Measurements from ENCODE around the gene ENOPH1.
A peak's percentile ranks its signal among the peaks of the same experiment; 100 is the strongest.

ENOPH1 gene

DNA sequence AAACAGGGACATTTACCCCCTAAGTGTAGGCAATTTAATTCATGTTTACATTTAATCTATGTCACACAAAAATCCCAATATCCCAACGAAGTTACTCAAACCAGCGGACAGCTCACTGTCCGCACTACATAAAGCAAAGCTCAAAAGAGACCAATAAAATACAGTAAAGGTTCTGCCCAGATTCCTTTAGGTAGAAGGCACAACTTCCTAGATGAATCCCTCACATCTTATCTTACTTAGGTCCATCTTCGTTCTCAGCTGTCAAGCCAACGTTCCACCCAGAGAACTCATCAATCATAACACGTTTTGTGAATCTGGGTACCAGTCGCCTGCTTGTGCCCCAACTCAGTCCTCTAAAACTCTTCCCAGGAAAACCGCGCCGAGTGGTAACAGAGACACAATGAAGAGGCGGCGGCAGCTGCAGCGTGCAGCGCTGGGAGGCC is 1.8 kb upstream of the ENOPH1 start:
- DNase-seq (ENCODE audit: low read depth): no peak

DNA sequence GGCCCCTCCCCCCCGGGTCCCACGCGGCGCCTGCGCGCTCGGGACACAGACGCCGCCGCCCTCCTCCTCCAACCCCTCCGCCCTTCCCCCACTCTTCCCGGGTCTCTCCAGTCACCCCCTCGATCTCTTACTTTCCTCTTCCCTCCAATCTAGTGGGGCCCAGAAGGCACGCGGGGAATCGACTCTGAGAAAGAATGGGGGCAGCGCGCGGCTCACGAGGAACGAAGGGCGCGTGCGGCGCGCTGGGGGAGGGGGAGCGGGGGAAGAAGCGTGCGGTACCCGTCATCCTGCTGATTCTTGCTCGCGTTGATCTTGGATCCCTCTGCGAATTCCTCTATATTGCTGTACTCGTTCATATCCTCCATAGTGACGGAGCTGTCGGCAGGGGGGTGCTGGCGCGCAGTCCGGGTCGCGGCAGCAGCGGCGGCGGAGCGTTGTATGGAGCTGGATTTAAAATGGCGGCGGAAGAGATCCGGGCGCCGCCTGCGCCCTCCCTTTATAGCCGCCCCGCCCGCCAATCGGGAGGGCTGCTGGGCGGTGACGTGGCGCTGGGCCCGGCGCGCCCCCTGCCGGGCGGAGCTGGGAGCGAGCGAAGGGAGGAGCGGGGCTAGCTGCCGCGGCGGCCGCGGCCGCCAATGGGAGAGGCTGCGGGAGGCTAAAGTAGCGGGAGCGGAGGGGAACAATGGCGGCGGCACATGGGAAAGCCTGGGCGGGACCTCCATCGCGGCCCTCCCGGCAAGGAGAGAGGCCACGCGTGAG is 1.2 kb upstream of the ENOPH1 start:
- DNase-seq (ENCODE audit: low read depth): no peak

DNA sequence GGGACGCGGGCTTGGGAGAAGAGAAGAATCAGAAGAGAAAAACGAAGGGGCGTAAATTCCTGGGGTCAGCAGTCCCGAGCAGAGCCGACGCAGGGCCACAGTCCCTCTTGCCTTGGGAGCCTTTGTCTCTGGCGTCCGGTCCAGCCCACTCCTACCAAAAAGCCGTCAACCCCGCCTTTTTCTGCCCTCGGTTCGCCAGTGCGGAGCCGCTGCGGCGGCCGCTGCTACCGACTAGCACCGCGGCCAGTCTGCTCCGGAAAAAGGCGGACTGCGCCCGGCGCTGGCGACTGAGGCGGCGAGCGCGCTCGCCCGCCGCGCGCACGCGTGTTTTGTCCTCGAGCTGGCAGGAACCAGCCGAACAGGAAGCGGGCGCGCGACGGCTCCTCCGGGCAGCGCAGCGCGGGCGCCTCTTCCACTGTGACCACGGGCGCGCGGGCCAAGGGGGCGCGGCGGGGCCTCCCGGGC is 630 bp upstream of the ENOPH1 start:
- DNase-seq (ENCODE audit: low read depth): no peak

DNA sequence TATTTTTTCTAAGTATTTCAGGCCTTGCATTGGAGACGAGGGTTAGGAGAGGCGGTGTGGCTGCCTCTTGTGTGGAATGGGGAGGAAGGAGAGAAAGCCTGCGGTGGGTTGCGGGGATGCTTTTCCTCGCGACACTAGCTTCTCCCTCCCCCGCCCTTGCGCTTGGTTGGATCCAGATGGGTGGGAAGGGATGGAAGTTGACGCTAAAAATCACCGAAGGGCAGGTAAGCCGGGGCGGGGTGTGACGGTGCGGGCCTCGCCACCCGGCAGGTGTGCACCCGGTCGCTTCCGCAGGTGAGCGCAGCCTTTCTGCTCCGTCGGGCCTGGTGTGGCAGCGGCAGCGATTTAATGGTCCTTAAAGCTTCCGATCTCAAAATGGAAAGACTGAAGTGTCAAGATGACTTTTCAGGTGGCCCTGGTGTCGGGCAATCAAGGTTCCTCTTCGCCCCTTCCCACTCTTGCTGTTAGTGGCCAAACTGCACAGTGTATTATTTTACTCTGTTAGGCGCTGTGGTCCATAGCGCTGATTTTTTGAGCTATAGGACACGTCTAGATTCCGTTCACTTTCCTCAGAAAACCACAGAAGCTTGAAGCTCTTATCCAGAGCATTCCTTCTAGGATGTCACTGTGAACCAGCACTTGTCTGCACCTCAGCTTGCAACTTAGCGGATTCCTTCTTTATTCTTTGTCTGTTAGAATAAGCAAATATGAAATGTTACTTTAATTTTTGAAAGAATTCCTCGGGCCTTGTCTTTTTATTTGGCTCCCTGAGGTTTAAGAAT is 765 bp downstream of the ENOPH1 start:
- no peak for DNase-seq (ENCODE audit: low read depth)

DNA sequence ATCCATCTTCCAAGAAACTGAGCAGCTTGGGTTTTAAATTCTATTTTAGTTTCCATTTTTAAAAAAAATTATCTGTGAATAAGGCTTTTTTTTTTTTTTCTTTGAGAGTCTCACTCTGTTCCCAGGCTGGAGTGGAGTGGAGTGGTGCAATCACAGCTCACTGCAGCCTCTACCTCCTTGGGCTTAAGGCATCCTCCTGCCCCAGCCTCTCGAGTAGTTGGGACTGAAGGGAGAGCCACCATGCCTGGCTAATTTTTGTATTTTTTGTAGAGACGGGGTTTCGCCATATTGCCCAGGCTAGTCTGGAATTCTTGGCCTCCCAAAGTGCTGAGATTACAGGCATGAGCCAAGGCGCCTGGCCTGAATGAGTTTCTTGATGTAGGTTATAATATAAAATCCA is 1.4 kb downstream of the ENOPH1 start:
- DNase-seq (ENCODE audit: low read depth): no peak

DNA sequence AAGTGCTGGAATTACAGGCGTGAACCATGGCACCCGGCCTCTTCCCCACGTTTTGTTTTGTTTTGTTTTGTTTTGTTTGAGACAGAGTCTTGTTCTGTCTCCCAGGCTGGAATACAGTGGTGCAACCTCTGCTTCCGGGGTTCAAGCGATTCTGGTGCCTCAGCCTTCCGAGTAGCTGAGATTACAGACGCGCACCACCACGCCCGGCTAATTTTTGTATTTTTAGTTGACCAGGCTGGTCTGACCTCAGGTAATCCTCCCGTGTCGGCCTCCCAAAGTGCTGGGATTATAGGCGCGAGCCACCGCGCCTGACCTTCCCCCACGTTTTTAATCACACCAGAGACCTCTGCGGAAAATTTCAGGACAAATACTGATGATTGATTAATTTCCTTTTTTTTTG is 2.2 kb downstream of the ENOPH1 start:
- DNase-seq (ENCODE audit: low read depth): no peak

DNA sequence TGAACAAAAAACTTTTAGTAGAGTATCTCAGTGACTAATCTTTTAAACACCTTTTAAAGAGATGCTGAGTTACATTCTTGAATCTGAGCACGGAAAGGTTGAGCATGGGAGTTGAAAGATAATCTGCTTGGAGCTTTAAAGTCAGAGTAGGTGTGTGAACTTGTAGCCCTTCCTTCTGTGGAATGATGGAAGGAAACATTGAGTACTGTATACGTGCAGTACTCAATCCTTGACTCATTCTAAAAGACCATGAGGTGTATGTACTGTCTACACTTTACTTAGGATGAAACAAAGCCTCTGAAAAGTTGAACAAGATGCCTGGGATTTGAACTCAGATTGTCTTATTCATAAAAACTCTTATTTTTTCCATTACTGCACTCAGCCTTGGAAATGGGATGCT is 3.4 kb downstream of the ENOPH1 start:
- DNase-seq (ENCODE audit: low read depth): no peak

DNA sequence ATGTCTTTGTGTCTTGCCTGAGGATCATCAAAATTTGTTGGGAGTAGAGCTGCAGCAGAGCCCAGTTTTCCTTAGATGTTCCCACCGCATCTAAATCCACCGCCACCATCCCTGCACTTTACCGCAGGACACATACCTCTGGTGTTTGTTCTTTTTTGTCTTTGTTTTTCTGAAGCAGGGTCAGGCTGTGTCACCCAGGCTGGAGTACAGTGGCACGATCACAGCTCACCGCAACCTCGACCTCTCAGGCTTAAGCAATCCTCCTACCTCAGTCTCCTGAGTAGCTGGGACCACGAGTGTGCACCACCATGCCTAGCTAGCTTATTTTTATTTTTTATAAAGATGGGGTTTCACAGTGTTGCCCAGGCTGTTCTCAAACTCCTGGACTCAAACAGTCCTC is 4.6 kb downstream of the ENOPH1 start:
- DNase-seq (ENCODE audit: low read depth): no peak

DNA sequence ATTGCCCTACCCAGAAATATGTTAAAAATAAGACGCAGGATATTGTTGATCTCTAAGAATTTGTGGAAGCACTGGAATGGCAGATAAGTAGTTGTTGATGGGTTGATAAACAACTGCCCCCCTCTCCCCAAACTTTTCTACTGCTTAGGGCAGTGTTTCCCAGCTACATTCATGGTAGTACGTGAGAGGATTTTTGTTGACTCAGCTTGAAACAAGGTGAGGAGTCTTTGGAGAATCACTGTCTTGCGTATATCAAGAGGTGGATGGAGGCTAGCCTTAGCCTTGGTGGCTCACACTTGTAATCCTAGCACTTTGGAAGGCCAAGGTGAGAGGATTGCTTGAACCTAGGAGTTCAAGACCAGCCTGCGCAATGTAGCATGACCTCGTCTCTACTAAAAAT is 5.7 kb downstream of the ENOPH1 start:
- no peak for DNase-seq (ENCODE audit: low read depth)

DNA sequence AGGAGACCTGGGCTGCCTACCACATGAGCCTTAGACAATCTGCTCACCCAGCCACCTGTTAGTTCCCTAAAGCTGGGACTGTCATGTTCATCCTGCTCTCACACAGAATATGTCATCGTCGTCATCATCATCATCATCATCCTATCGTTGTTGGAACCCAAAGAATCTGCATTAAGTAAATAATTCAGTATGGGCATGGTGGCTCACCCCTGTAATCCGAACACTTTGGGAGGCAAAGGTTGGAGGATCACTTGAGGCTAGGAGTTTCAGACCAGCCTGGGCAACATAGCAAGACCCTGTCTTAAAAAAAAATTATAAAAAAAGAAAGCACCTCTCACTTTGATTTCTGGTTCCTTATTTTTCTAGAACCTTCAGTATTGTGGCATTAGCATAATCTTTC is 6.4 kb downstream of the ENOPH1 start:
- DNase-seq (ENCODE audit: low read depth): no peak

DNA sequence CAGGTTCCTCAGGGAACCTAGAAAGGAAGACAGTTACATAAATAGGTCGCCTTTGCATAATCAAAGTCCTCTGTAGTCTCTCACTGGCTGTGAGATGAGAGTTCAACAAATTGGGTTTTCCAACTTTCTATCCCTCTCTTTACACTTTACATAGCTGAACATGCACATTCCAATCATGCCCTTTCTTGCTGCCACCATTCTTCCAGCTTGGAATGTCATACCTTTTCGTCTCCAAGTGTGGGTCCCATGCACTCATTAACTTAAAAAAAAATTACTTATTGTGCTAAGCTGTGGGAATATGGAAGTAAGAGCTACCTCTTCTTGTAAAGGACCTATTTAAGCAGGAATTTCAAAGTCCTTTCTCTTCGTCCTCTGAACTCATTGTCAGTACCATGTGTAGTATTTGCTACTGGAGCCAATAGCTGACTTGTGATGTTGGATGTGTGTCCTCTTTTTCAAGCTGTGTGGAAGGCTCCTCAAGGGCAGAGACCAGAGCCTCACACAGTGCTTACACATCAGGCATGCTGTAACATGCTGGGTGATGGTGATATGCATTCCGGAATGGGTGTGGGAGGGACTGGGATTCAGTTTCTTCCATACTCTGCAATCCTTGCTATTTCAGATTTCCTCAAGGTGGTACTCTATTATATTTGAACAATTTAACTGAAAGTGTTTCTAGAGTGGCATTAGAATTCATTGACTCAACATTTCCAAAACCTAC is 7.1 kb downstream of the ENOPH1 start:
- no peak for DNase-seq (ENCODE audit: low read depth)

DNA sequence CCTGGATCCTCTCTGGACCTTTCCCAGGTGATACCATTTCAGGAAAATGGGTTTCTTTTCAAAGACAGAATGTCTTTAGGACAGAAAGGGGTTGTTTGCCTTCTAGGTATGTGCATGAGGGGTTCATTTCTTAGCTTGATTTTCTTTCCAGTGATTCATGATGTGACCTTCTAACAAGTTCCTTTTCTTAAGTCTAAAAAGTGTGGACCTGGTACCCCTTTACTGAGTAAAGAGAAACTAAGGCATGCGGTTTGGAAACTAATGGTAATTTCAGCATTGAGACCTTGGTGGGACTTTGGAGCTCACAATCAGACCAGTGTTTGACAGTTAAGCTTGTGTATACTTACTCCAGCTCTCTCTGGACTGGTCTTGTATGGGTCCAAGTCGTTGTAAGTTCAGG is 8.7 kb downstream of the ENOPH1 start:
- no peak for DNase-seq (ENCODE audit: low read depth)

DNA sequence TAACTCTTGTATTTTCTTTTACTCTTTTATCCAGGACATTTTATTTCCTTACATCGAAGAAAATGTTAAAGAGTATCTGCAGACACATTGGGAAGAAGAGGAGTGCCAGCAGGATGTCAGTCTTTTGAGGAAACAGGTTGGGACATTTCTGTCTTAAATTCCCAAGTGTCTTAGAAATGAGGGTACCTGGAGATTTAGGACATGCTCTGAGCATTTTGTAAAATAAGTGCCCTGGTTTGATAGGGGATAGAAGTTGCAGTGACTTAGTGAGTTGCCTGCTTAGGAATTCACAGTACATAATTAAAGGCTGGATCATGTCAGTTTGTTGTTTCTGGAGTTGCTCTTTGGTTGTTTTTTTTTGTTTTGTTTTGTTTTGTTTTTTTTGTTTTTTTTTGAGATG is 17.5 kb downstream of the ENOPH1 start:
- DNase-seq (ENCODE audit: low read depth): no peak

DNA sequence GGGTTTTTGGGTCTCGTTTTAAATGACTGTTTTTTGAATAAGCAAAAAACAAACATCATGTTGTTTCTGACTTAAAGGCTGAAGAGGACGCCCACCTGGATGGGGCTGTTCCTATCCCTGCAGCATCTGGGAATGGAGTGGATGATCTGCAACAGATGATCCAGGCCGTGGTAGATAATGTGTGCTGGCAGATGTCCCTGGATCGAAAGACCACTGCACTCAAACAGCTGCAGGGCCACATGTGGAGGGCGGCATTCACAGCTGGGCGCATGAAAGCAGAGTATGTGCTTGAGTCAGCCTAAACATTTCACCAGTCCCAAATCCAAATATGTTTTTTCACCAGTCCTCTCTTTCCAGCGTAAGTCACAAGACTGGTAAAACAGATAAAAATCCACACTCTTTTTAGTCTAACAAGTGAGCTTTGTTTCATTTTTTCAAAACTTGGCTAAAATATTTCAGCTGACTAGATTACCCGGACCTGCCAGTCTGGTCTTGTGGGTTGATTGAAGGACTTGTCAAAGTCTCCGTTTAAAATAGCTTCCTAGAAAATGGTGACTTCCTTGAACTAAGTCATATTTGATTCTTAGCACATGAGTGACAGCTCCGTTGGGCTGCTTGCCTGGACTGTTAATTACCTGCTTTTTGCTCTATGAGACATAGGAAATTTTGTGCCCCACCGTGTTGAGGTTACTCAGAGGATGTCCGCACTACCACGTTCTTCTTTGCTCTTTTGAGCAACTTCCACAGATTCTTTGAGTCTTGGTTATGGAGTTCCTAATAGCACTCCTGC is 20.8 kb downstream of the ENOPH1 start:
- no peak for DNase-seq (ENCODE audit: low read depth)

DNA sequence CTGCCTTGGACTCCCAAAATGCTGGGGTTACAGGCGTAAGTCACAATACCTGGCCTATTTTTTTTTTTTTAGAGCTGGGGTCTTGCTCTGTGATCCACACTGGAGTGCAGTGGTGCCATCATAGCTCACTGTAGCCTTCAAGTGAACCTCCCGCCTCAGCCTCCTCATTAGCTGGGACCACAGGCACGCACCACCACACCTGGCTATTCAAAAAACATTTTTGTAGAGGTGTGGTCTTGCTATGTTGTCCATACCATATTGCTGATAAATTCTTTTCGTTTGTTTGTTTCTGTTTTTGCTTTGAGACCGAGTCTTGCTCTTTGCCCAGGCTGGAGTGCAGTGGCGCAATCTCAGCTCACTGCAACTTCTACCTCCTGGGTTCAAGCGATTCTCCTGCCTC is 21.6 kb downstream of the ENOPH1 start:
- no peak for DNase-seq (ENCODE audit: low read depth)

DNA sequence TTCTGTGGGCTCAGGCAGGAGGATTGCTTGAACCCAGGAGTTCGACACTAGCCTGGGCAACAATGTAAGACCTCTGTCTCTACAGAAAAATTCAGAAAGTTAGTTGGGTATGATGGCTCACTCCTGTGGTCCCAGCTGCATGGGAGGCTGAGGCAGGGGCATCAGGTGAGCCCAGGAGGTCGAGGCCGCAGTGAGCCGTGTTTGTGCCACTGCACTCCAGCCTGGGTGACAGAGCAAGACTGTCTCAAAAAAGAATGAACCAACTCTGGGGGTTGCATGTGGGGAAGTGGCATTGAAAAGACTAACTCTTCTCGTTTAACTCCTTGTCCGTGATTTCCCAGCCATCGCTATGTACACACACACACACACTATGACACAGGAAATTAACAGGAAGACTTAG is 26.9 kb downstream of the ENOPH1 start:
- DNase-seq (ENCODE audit: low read depth): no peak

DNA sequence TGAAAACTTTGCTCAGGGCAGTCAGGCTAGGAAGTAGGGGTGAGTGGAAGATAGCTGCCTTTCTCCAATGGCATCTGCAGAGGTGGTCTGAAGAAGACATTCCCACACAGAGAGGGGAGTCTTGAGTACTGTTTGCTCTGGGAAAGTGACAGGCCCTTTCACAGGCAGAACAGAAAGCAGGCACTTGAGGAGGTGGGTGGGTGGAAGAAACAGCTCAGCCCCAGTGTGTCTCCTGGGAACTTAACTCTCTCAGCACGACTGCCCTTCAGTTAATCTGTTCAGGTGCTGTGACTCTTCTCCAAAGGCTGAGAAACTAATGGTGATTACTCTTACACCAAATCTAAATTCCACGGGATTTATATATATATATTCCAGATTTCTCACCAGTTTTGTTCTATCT is 28.3 kb downstream of the ENOPH1 start:
- no peak for DNase-seq (ENCODE audit: low read depth)

DNA sequence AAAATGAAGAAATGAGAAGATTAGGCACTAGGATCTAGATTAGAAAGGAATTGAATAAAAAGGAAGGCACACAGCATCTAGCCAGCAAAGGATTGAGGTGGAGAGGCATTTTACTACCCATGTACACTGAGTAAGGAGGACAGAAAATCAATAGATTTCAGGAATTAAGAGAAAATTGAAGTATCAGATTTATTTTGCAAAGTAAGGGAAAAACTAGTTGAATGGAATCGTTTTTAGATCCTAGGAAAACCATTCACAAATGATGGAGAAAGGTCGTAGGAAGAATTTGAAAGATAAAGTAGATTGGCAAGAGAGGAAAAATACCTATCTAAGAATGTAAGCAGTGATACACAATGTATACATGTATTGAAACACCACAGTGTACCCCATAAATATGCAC is 31.3 kb downstream of the ENOPH1 start:
- DNase-seq (ENCODE audit: low read depth): no peak

DNA sequence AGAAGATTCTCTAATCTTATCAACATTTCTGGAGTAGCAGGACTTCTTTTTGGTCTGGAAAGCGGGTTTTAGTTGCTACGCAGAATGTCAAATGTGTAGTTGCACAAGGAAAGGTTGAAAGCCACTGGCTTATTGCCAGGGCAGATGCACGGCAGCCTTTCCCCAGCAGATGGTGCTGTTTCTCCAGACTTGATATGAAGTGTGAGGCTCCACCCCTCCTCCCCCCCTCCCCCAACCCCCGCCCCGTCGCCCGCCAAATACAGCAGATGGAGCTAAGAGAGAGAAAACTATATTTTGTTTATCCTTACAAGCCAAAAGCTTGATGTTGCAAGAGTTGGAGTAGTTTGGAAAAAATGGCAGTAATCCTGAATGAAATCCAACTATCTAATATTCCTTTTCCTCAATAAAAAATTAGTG is 32.0 kb downstream of the ENOPH1 start:
- DNase-seq (ENCODE audit: low read depth): peak; percentile 48

DNA sequence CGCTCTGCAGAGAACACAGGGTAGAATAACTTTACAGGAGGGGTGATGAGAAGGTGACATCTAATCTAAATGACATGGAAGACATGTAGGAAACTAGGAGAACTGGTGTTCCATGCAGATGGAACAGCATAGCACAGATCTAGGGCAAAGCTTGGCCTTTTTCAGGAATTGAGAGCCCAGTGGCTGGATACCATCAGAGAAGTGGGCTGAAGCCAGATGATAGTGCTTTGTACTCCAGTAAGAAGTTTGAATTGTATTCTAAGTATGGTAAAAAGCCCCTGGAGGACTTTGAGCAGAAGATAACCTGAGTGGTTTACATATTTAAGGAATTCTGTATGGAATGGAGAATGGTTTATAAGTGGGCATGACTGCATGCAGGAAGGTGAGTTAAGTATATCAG is 32.8 kb downstream of the ENOPH1 start:
- no peak for DNase-seq (ENCODE audit: low read depth)

DNA sequence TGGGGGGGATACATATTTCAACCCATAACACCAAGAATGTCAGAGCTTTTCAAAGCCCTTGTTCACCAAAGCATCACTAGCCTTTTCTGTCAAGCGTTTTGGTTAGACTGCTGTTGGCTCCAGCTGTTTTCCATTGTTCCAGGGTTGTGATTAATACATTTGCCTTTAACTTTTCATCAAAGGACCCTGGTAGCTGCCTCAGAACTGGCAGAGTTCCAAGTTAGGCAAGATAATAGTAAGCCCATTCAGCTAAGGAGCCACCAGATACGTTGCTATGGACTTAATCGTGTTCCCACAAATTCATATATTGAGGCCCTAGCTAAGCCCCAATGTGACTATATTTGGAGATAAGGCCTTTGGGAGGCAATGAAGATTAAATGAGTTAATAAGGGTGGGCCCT is 37.1 kb downstream of the ENOPH1 start:
- no peak for DNase-seq (ENCODE audit: low read depth)

DNA sequence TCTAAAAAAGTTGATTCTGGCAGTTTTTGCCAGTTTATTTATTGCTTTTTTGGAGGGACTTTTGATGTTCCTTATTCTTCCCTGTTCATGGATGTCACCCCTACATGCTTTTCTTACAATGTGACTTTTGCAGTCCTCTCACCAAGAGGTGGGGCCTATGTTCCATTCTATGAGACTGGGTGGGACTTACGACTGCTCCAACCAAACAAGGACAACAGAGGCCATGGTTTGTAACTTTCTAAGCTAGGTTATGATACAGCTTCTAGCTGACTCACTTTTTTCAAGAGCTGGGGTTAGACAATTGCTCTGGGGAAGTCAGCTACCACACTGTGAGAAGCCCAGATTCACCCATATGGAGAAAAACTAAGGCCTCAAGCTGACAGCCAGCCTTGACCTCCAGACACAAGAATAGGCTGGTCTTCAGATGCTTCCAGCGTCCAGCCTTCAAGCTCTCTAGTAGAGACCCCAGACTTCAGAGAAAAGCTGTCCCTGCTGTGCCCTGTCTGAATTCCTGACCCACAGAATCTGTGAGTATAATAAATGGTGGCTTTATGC is 39.5 kb downstream of the ENOPH1 start:
- DNase-seq (ENCODE audit: low read depth): peak; percentile 47

All from non-pigmented ciliary epithelial cell (primary cell).